ENCODE results near the gene USP7.
A peak's percentile ranks its signal among the peaks of the same experiment; 100 is the strongest.

Gene USP7

GRCh38 chr16:8900343-8900742, 63.4 kb downstream of the USP7 start:
- DNase-seq (ENCODE audit: low read depth), result no peak

- DNase-seq (ENCODE audit: low read depth), result no peak
Measured at GRCh38 chr16:8899709-8900317, 63.9 kb downstream of the USP7 start.

GRCh38 chr16:8898660-8899318, 64.9 kb downstream of the USP7 start:
- no peak for DNase-seq (ENCODE audit: low read depth)

GRCh38 chr16:8894736-8895334, 68.9 kb downstream of the USP7 start:
- no peak for DNase-seq (ENCODE audit: low read depth)

- DNase-seq (ENCODE audit: low read depth), result no peak
Measured at GRCh38 chr16:8893976-8894690, 69.6 kb downstream of the USP7 start.

GRCh38 chr16:8893426-8893825, 70.3 kb downstream of the USP7 start:
- DNase-seq (ENCODE audit: low read depth), result no peak

- DNase-seq (ENCODE audit: low read depth), result no peak
Measured at GRCh38 chr16:8892101-8892575, 71.6 kb downstream of the USP7 start.

GRCh38 chr16:8890549-8890921, 73.2 kb downstream of the USP7 start:
- no peak for DNase-seq (ENCODE audit: low read depth)

- no peak for DNase-seq (ENCODE audit: low read depth)
Measured at GRCh38 chr16:8889893-8890548, 73.7 kb downstream of the USP7 start.

GRCh38 chr16:8888951-8889892, 74.5 kb downstream of the USP7 start:
- DNase-seq (ENCODE audit: low read depth), result no peak

- peak; percentile 62 for DNase-seq (ENCODE audit: low read depth)
Measured at GRCh38 chr16:8887952-8888560, 75.7 kb downstream of the USP7 start.

GRCh38 chr16:8887431-8887765, 76.3 kb downstream of the USP7 start:
- no peak for DNase-seq (ENCODE audit: low read depth)

- DNase-seq (ENCODE audit: low read depth), result no peak
Measured at GRCh38 chr16:8886593-8887430, 76.9 kb downstream of the USP7 start.

- DNase-seq (ENCODE audit: low read depth), result peak; percentile 75
Measured at GRCh38 chr16:8885674-8886592, 77.8 kb downstream of the USP7 start.

GRCh38 chr16:8882725-8883377, 80.9 kb downstream of the USP7 start:
- DNase-seq (ENCODE audit: low read depth), result no peak

- DNase-seq (ENCODE audit: low read depth), result no peak
Measured at GRCh38 chr16:8882041-8882617, 81.6 kb downstream of the USP7 start, which contains the start of gene LITAFD. Gene LITAFD (plus strand): TSS chr16:8882351. CDS start chr16:8884356, 2,005 bp downstream.

GRCh38 chr16:8880839-8881510, 82.7 kb downstream of the USP7 start:
- no peak for DNase-seq (ENCODE audit: low read depth)

Data from ELR (cell line).